ENCODE results near the gene SOAT2.
A peak's percentile ranks its signal among the peaks of the same experiment; 100 is the strongest.
"Not testable (repeated sequence)": the region's sequence is repeated elsewhere in the genome, so short reads cannot be mapped to it uniquely, and the experiment has no call there.

The SOAT2 gene

GRCh38 chr12:53086361-53086760, 16.9 kb upstream of the SOAT2 start:
- no peak for DNase-seq (ENCODE audit: low read depth)

- no peak for DNase-seq (ENCODE audit: low read depth)
Measured at GRCh38 chr12:53090105-53090504, 13.2 kb upstream of the SOAT2 start.

- no peak for DNase-seq (ENCODE audit: low read depth)
Measured at GRCh38 chr12:53090554-53090953, 12.7 kb upstream of the SOAT2 start.

- DNase-seq (ENCODE audit: low read depth) = no peak
Measured at GRCh38 chr12:53091756-53092155, 11.5 kb upstream of the SOAT2 start.

- DNase-seq (ENCODE audit: low read depth) = no peak
Measured at GRCh38 chr12:53093777-53094393, 9.4 kb upstream of the SOAT2 start.

GRCh38 chr12:53094394-53094787, 8.9 kb upstream of the SOAT2 start:
- DNase-seq (ENCODE audit: low read depth) = no peak

GRCh38 chr12:53094796-53095595, 8.3 kb upstream of the SOAT2 start:
- not testable (repeated sequence) for DNase-seq (ENCODE audit: low read depth)

- DNase-seq (ENCODE audit: low read depth) = not testable (repeated sequence)
Measured at GRCh38 chr12:53095596-53095895, 7.7 kb upstream of the SOAT2 start.

- DNase-seq (ENCODE audit: low read depth) = no peak
Measured at GRCh38 chr12:53096089-53096741, 7.1 kb upstream of the SOAT2 start.

- no peak for DNase-seq (ENCODE audit: low read depth)
Measured at GRCh38 chr12:53096759-53097158, 6.5 kb upstream of the SOAT2 start.

GRCh38 chr12:53097207-53097563, 6.1 kb upstream of the SOAT2 start:
- DNase-seq (ENCODE audit: low read depth) = no peak

GRCh38 chr12:53097564-53098353, 5.5 kb upstream of the SOAT2 start, which contains the start of gene IGFBP6:
Gene IGFBP6, plus strand, starts transcription at chr12:53097667. Its CDS starts 51 bp downstream, at chr12:53097718.
- DNase-seq (ENCODE audit: low read depth) = no peak

- DNase-seq (ENCODE audit: low read depth) = no peak
Measured at GRCh38 chr12:53098354-53098981, 4.8 kb upstream of the SOAT2 start.

GRCh38 chr12:53099071-53099882, 4.0 kb upstream of the SOAT2 start:
- DNase-seq (ENCODE audit: low read depth) = peak; percentile 84

- no peak for DNase-seq (ENCODE audit: low read depth)
Measured at GRCh38 chr12:53100466-53101151, 2.7 kb upstream of the SOAT2 start.

GRCh38 chr12:53101266-53101665, 2.0 kb upstream of the SOAT2 start:
- no peak for DNase-seq (ENCODE audit: low read depth)

- DNase-seq (ENCODE audit: low read depth) = no peak
Measured at GRCh38 chr12:53101931-53102781, 1.1 kb upstream of the SOAT2 start.

GRCh38 chr12:53103860-53104305, 597 bp downstream of the SOAT2 start:
- DNase-seq (ENCODE audit: low read depth) = no peak

GRCh38 chr12:53105256-53105655, 2.0 kb downstream of the SOAT2 start:
- DNase-seq (ENCODE audit: low read depth) = no peak

Measured in stimulated activated CD8-positive, alpha-beta memory T cell treated with anti-CD3 and anti-CD28 coated beads, Interleukin-12 subunit alpha, Interleukin-12 subunit beta, amount 100 ng/mL, for 1 hour (primary cell).